ENCODE measurements around the gene EEF1AKMT4.
"Not testable (repeated sequence)": the region's sequence is repeated elsewhere in the genome, so short reads cannot be mapped to it uniquely, and the experiment has no call there.

EEF1AKMT4 gene

GRCh38 chr3:184260724-184261269, 11.3 kb downstream of the EEF1AKMT4 start:
- DNase-seq (ENCODE audit: low read depth), result no peak
- TF ChIP-seq, protein P1, sequence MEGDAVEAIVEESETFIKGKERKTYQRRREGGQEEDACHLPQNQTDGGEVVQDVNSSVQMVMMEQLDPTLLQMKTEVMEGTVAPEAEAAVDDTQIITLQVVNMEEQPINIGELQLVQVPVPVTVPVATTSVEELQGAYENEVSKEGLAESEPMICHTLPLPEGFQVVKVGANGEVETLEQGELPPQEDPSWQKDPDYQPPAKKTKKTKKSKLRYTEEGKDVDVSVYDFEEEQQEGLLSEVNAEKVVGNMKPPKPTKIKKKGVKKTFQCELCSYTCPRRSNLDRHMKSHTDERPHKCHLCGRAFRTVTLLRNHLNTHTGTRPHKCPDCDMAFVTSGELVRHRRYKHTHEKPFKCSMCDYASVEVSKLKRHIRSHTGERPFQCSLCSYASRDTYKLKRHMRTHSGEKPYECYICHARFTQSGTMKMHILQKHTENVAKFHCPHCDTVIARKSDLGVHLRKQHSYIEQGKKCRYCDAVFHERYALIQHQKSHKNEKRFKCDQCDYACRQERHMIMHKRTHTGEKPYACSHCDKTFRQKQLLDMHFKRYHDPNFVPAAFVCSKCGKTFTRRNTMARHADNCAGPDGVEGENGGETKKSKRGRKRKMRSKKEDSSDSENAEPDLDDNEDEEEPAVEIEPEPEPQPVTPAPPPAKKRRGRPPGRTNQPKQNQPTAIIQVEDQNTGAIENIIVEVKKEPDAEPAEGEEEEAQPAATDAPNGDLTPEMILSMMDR (IDR thresholded peaks at IDR 0.05; ENCODE audit: control insufficient read depth, extremely low read depth, insufficient read depth), result no peak

GRCh38 chr3:184261270-184261853, 11.9 kb downstream of the EEF1AKMT4 start, which contains the start of gene CAMK2N2:
CAMK2N2 (minus strand) TSS chr3:184261553; CDS start chr3:184261285, 268 bp downstream.
- TF ChIP-seq, protein P1 (IDR thresholded peaks at IDR 0.05; ENCODE audit: control insufficient read depth, extremely low read depth, insufficient read depth), result no peak
- peak within 1 kb of the TSS; percentile 58 for H3K4me3 ChIP-seq (ENCODE audit: low read depth, low read length)
- peak; percentile 64 for DNase-seq (ENCODE audit: low read depth)

More at GRCh38 chr3:184260724-184261269, 11.3 kb downstream of the EEF1AKMT4 start:
- H3K4me3 ChIP-seq (ENCODE audit: low read depth, low read length), result peak overlapping the region; percentile 58

- TF ChIP-seq, protein P1 (IDR thresholded peaks at IDR 0.05; ENCODE audit: control insufficient read depth, extremely low read depth, insufficient read depth), result no peak
- H3K4me3 ChIP-seq (ENCODE audit: low read depth, low read length), result peak overlapping the region; percentile 58
- DNase-seq (ENCODE audit: low read depth), result no peak
These were observed 12.6 kb downstream of the EEF1AKMT4 start for GRCh38 chr3:184261854-184262763.

- TF ChIP-seq, protein P1 (IDR thresholded peaks at IDR 0.05; ENCODE audit: control insufficient read depth, extremely low read depth, insufficient read depth), result no peak
- DNase-seq (ENCODE audit: low read depth), result no peak
- no peak overlapping the region for H3K4me3 ChIP-seq (ENCODE audit: low read depth, low read length)
These were observed 13.3 kb downstream of the EEF1AKMT4 start for GRCh38 chr3:184262764-184263179.

DNA sequence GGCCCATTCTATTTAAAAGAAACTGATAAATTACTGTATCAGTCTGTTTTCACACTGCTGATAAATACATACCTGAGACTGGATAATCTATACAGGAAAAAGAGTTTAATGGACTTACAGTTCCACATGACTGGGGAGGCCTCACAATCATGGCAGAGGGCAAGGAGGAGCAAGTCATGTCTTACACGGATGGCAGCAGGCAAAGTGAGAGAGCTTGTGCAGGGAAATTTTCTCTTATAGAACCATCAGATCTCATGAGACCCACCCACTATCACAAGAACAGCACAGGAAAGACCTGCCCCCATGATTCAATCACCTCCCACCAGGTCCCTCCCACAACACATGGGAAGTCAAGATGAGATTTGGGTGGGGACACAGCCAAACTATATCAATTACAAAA, 17.8 kb downstream of the EEF1AKMT4 start:
- H3K4me3 ChIP-seq (ENCODE audit: low read depth, low read length); DNase-seq (ENCODE audit: low read depth): not testable (repeated sequence)

GRCh38 chr3:184272269-184272668, 22.8 kb downstream of the EEF1AKMT4 start:
- TF ChIP-seq, protein P1 (IDR thresholded peaks at IDR 0.05; ENCODE audit: control insufficient read depth, extremely low read depth, insufficient read depth), result no peak
- no peak for DNase-seq (ENCODE audit: low read depth)

GRCh38 chr3:184275381-184275701, 25.9 kb downstream of the EEF1AKMT4 start:
- DNase-seq (ENCODE audit: low read depth), result no peak
- TF ChIP-seq, protein P1 (IDR thresholded peaks at IDR 0.05; ENCODE audit: control insufficient read depth, extremely low read depth, insufficient read depth), result no peak
- no peak overlapping the region for H3K4me3 ChIP-seq (ENCODE audit: low read depth, low read length)

More at GRCh38 chr3:184272269-184272668, 22.8 kb downstream of the EEF1AKMT4 start:
- no peak overlapping the region for H3K4me3 ChIP-seq (ENCODE audit: low read depth, low read length)
